Neural progenitor cell (in vitro differentiated cells): ENCODE data around the gene CCNK. TPM values are rescaled to one million over a fixed set of nuclear protein-coding genes. Genes with fewer than 3 reads are reported as not detected.

Source experiments
- DNase-seq: peaks from one replicate; pipeline ENCODE4 v3.0.0-alpha.2; 2016; ENCODE audit warnings: low spot score
- H2AFZ ChIP-seq: fragments of 200-600 bp; sonication (generic); replicated peaks from 2 replicates; pipeline ENCODE4 v1.6.1; 2016; ENCODE audit warnings: antibody characterized with exemption
- H3F3A ChIP-seq: fragments of 200-600 bp; sonication (generic); 2 replicates; pipeline ENCODE4 v1.6.1; 2016; ENCODE audit warnings: antibody characterized with exemption, low read depth
- H3K27ac ChIP-seq: fragments of 200-600 bp; sonication (generic); 2 replicates; pipeline ENCODE4 v1.5.1; 2016; ENCODE audit warnings: mild to moderate bottlenecking
- H3K27me3 ChIP-seq: fragments of 200-600 bp; sonication (generic); 2 replicates; pipeline ENCODE4 v1.6.1; 2016; ENCODE audit warnings: mild to moderate bottlenecking, moderate library complexity
- H3K36me3 ChIP-seq: fragments of 200-600 bp; sonication (generic); 2 replicates; pipeline ENCODE4 v1.5.1; 2016
- H3K4me1 ChIP-seq: fragments of 200-600 bp; sonication (generic); 2 replicates; pipeline ENCODE4 v1.6.1; 2016; ENCODE audit warnings: mixed run types
- H3K4me2 ChIP-seq: fragments of 200-600 bp; sonication (generic); 2 replicates; pipeline ENCODE4 v1.6.1; 2016
- H3K4me3 ChIP-seq: fragments of 200-600 bp; sonication (generic); 2 replicates; pipeline ENCODE4 v1.5.1; 2016
- H3K79me2 ChIP-seq: fragments of 200-600 bp; sonication (generic); 2 replicates; pipeline ENCODE4 v1.6.1; 2016; ENCODE audit warnings: low read depth
- H3K9ac ChIP-seq: fragments of 200-600 bp; sonication (generic); 2 replicates; pipeline ENCODE4 v1.6.1; 2016
- H3K9me3 ChIP-seq: fragments of 200-600 bp; sonication (generic); 2 replicates; pipeline ENCODE4 v1.5.1; 2016; ENCODE audit warnings: low read depth
- H4K20me1 ChIP-seq: fragments of 200-600 bp; sonication (generic); 2 replicates; pipeline ENCODE4 v1.6.1; 2016; ENCODE audit warnings: low read depth
- H3K27ac Mint-ChIP-seq: 3 replicates; pipeline ENCODE4 v1.8.0; 2021; ENCODE audit warnings: mixed read lengths
- H3K27me3 Mint-ChIP-seq: 2 replicates; pipeline ENCODE4 v1.8.0; 2022; ENCODE audit warnings: low read depth, mild to moderate bottlenecking, inconsistent platforms, moderate library complexity, mixed read lengths; ENCODE audit not compliant: insufficient read depth
- H3K36me3 Mint-ChIP-seq: 3 replicates; pipeline ENCODE4 v1.8.0; 2021; ENCODE audit warnings: mixed read lengths
- H3K4me1 Mint-ChIP-seq: 3 replicates; pipeline ENCODE4 v1.8.0; 2021; ENCODE audit warnings: mixed read lengths
- H3K4me3 Mint-ChIP-seq: 3 replicates; pipeline ENCODE4 v1.8.0; 2021; ENCODE audit warnings: mild to moderate bottlenecking, moderate library complexity, mixed read lengths
- H3K9me3 Mint-ChIP-seq: 3 replicates; pipeline ENCODE4 v1.8.0; 2020; ENCODE audit warnings: mixed read lengths
- EZH2 ChIP-seq: fragments of 200-600 bp; sonication (generic); IDR thresholded peaks from 2 replicates; pipeline ENCODE4 v1.6.1; 2017; ENCODE audit warnings: antibody characterized with exemption, mild to moderate bottlenecking, moderate library complexity
- EZH2phosphoT487 ChIP-seq: fragments of 200-600 bp; sonication (generic); IDR thresholded peaks from 2 replicates; pipeline ENCODE4 v1.6.1; 2017; ENCODE audit warnings: antibody characterized with exemption
- total RNA-seq: library from RNA; depleted of rRNA; stranded (reverse); fragments of >200 nt; gene quantifications from 2 replicates; pipeline ENCODE4 v1.2.3, GENCODE V29; 2015; ENCODE audit warnings: low replicate concordance
- TF ChIP-seq, protein P1 (sequence below): fragments of 200-600 bp; sonication (generic); IDR thresholded peaks from 2 replicates; pipeline ENCODE4 v1.5.1; 2017; ENCODE audit warnings: antibody characterized with exemption, mild to moderate bottlenecking

The CCNK gene
- total RNA-seq, 1 donor from 2014 or later, result 19.0 TPM

DNA sequence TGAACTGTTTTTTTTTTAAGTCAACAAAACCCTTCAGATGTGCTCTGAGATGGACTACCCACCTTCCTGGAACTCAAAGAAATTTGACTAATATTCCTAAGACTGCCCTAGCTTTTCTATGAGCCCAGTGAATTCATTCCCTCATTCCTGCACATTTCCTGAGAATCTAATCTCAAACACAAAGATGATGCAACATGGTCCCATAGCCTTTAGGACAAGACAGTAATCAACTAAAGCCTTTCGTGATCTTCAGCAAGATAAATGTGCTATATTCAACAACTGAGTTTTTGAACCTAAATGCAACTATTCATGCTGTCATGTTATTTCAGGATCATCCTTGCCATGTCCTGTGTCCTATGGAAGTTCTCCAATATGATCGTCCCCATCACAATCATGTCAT lies 5.5 kb upstream of the CCNK start:
- Mint-ChIP-seq H3K36me3 (no peaks in the 10 kb centered on the region), H3K27me3 (no peaks in the 10 kb centered on the region), H3K4me1 (peaks cover 20% of the 10 kb centered on the region), H3K4me3 (no peak overlapping the region), H3K27ac (no peak overlapping the region), H3K9me3 (no peaks in the 10 kb centered on the region)
- TF ChIP-seq EZH2 (no peak), EZH2phosphoT487 (no peak)
- TF ChIP-seq, protein P1, sequence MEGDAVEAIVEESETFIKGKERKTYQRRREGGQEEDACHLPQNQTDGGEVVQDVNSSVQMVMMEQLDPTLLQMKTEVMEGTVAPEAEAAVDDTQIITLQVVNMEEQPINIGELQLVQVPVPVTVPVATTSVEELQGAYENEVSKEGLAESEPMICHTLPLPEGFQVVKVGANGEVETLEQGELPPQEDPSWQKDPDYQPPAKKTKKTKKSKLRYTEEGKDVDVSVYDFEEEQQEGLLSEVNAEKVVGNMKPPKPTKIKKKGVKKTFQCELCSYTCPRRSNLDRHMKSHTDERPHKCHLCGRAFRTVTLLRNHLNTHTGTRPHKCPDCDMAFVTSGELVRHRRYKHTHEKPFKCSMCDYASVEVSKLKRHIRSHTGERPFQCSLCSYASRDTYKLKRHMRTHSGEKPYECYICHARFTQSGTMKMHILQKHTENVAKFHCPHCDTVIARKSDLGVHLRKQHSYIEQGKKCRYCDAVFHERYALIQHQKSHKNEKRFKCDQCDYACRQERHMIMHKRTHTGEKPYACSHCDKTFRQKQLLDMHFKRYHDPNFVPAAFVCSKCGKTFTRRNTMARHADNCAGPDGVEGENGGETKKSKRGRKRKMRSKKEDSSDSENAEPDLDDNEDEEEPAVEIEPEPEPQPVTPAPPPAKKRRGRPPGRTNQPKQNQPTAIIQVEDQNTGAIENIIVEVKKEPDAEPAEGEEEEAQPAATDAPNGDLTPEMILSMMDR, result no peak
- peaks cover 87% of the 10 kb centered on the region for H4K20me1 ChIP-seq
- H3K27me3 ChIP-seq, result no peaks in the 10 kb centered on the region
- H3K4me2 ChIP-seq, result no peak overlapping the region
- no peak overlapping the region for H3K9ac ChIP-seq
- no peak overlapping the region for H2AFZ ChIP-seq
- peaks cover 96% of the 10 kb centered on the region for H3K79me2 ChIP-seq
- H3K4me3 ChIP-seq, result no peak overlapping the region
- H3F3A ChIP-seq, result peaks cover 15% of the 10 kb centered on the region
- no peaks in the 10 kb centered on the region for H3K9me3 ChIP-seq
- no peaks in the 10 kb centered on the region for H3K36me3 ChIP-seq
- no peak overlapping the region for H3K27ac ChIP-seq
- DNase-seq, result no peak
- peaks cover 9% of the 10 kb centered on the region for H3K4me1 ChIP-seq

DNA sequence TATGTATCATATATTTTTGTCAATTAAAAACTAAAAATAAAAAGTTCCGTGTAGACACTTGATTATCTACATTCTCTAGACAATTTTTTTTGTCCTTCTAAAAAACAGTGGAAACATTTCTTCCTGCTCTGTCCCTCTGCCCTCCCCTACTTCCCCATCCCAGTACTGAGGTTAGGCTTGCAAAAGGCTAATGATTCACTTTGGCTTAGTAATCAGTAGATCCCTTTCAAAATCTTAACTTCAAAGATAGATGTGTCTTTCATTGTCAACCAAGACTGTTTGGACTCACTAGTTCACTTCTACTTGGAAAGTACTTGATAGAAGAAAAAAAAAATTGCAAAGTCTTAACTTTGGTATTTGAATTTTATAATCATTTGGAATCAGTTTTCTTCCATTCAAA lies 4.3 kb upstream of the CCNK start:
- H3K4me3 ChIP-seq, result no peak overlapping the region
- no peaks in the 10 kb centered on the region for H3K9me3 ChIP-seq
- H3K4me3 Mint-ChIP-seq, result no peak overlapping the region
- no peak overlapping the region for H3K27ac Mint-ChIP-seq
- peaks cover 88% of the 10 kb centered on the region for H3K79me2 ChIP-seq
- H3K36me3 ChIP-seq, result no peaks in the 10 kb centered on the region
- H3K27me3 ChIP-seq, result no peaks in the 10 kb centered on the region
- no peak overlapping the region for H3K4me2 ChIP-seq
- H3K9me3 Mint-ChIP-seq, result no peaks in the 10 kb centered on the region
- H3K4me1 ChIP-seq, result peaks cover 9% of the 10 kb centered on the region
- peaks cover 20% of the 10 kb centered on the region for H3K4me1 Mint-ChIP-seq
- no peak overlapping the region for H3K27ac ChIP-seq
- H3F3A ChIP-seq, result peaks cover 22% of the 10 kb centered on the region
- H3K36me3 Mint-ChIP-seq, result no peaks in the 10 kb centered on the region
- TF ChIP-seq EZH2 (no peak), EZH2phosphoT487 (no peak)
- TF ChIP-seq, protein P1, result no peak
- DNase-seq, result no peak
- no peak overlapping the region for H3K9ac ChIP-seq
- H2AFZ ChIP-seq, result no peak overlapping the region
- H4K20me1 ChIP-seq, result peaks cover 80% of the 10 kb centered on the region
- no peaks in the 10 kb centered on the region for H3K27me3 Mint-ChIP-seq

GRCh38 chr14:99478128-99478527 lies 3.1 kb upstream of the CCNK start:
- H2AFZ ChIP-seq, result no peak overlapping the region
- Mint-ChIP-seq H3K4me3 (no peak overlapping the region), H3K27me3 (no peaks in the 10 kb centered on the region), H3K27ac (no peak overlapping the region), H3K4me1 (peaks cover 29% of the 10 kb centered on the region), H3K9me3 (no peaks in the 10 kb centered on the region), H3K36me3 (no peaks in the 10 kb centered on the region)
- no peaks in the 10 kb centered on the region for H3K9me3 ChIP-seq
- no peak overlapping the region for H3K27ac ChIP-seq
- no peak overlapping the region for H3K4me3 ChIP-seq
- peaks cover 81% of the 10 kb centered on the region for H4K20me1 ChIP-seq
- no peak overlapping the region for H3K9ac ChIP-seq
- no peak for DNase-seq
- peaks cover 16% of the 10 kb centered on the region for H3K4me1 ChIP-seq
- H3K79me2 ChIP-seq, result peaks cover 88% of the 10 kb centered on the region
- TF ChIP-seq EZH2phosphoT487, result no peak
- TF ChIP-seq EZH2, result no peak
- no peaks in the 10 kb centered on the region for H3K27me3 ChIP-seq
- H3K36me3 ChIP-seq, result no peaks in the 10 kb centered on the region
- H3K4me2 ChIP-seq, result no peak overlapping the region
- peaks cover 24% of the 10 kb centered on the region for H3F3A ChIP-seq

GRCh38 chr14:99479160-99479905 lies 1.9 kb upstream of the CCNK start:
- Histone ChIP-seq H3K9me3 (no peaks in the 10 kb centered on the region), H3K4me3 (peak overlapping the region; percentile 96), H3K36me3 (no peaks in the 10 kb centered on the region), H4K20me1 (peaks cover 81% of the 10 kb centered on the region), H3K9ac (peak overlapping the region; percentile 49), H3F3A (peaks cover 24% of the 10 kb centered on the region), H2AFZ (no peak overlapping the region), H3K4me1 (peaks cover 16% of the 10 kb centered on the region), H3K79me2 (peaks cover 88% of the 10 kb centered on the region), H3K4me2 (peak overlapping the region; percentile 93), H3K27me3 (no peaks in the 10 kb centered on the region), H3K27ac (peak overlapping the region; percentile 83)
- DNase-seq, result peak; percentile 15
- TF ChIP-seq EZH2 (no peak), EZH2phosphoT487 (no peak)
- TF ChIP-seq, protein P1, result no peak
- no peaks in the 10 kb centered on the region for H3K9me3 Mint-ChIP-seq
- H3K4me3 Mint-ChIP-seq, result peak overlapping the region; percentile 95
- H3K4me1 Mint-ChIP-seq, result peaks cover 30% of the 10 kb centered on the region
- no peaks in the 10 kb centered on the region for H3K36me3 Mint-ChIP-seq
- H3K27me3 Mint-ChIP-seq, result no peaks in the 10 kb centered on the region
- peak overlapping the region; percentile 55 for H3K27ac Mint-ChIP-seq
